CD4-positive, alpha-beta memory T cell (primary cell): Measurements from ENCODE around the gene NCOA5. TPM values are rescaled to one million over a fixed set of nuclear protein-coding genes. Genes with fewer than 3 reads are reported as not detected.
A peak's percentile ranks its signal among the peaks of the same experiment; 100 is the strongest.

ENCODE experiments used
- CTCF ChIA-PET: fragments of 350-600 bp; sonication (Branson Sonifier 250); formaldehyde crosslinking; loops from one replicate; lab custom pipeline; 2021; ENCODE audit warnings: inconsistent platforms; ENCODE audit not compliant: partially characterized antibody; lab: Charles Lee
- POLR2A ChIA-PET: fragments of 350-600 bp; sonication (Branson Sonifier 250); formaldehyde crosslinking; loops from one replicate; lab custom pipeline; 2021; ENCODE audit not compliant: partially characterized antibody; lab: Charles Lee
- DNase-seq, 5 donors: peaks; one replicate each; pipeline versions ENCODE4 v3.0.0 to v3.0.0-alpha.2; 2020 to 2022; ENCODE audit warnings: mixed read lengths in 1 of 5
- H3K27ac ChIP-seq: one replicate; pipeline ENCODE4 v1.7.0; 2013; ENCODE audit warnings: low read depth, low read length
- H3K27me3 ChIP-seq: 2 replicates; pipeline ENCODE4 v1.7.0; 2013; ENCODE audit warnings: mild to moderate bottlenecking, low read length, moderate library complexity; ENCODE audit not compliant: insufficient read depth
- H3K36me3 ChIP-seq: 2 replicates; pipeline ENCODE4 v1.7.0; 2013; ENCODE audit warnings: mild to moderate bottlenecking, low read length, moderate library complexity; ENCODE audit not compliant: insufficient read depth
- H3K4me1 ChIP-seq: 2 replicates; pipeline ENCODE4 v1.7.0; 2013; ENCODE audit warnings: mild to moderate bottlenecking, low read length, moderate library complexity; ENCODE audit not compliant: insufficient read depth
- H3K4me3 ChIP-seq, 2 donors: one replicate each; pipeline ENCODE4 v1.7.0; 2013; ENCODE audit warnings: low read length in 2 of 2, mild to moderate bottlenecking in 1 of 2
- H3K9me3 ChIP-seq, 2 donors: one replicate each; pipeline ENCODE4 v1.7.0; 2013; ENCODE audit warnings: low read length in 2 of 2, control low read depth in 1 of 2; ENCODE audit not compliant: control insufficient read depth in 1 of 2
- H3K27ac Mint-ChIP-seq, 7 donors: one replicate each; pipeline ENCODE4 v1.8.0; 2020 to 2021; ENCODE audit warnings: mixed read lengths in 7 of 7, mild to moderate bottlenecking in 6 of 7, inconsistent platforms in 3 of 7, moderate library complexity in 3 of 7
- H3K27me3 Mint-ChIP-seq, 2 donors: one replicate each; pipeline ENCODE4 v1.8.0; 2020 to 2021; ENCODE audit warnings: mixed read lengths in 2 of 2
- H3K36me3 Mint-ChIP-seq, 2 donors: one replicate each; pipeline ENCODE4 v1.8.0; 2020 to 2021; ENCODE audit warnings: mixed read lengths in 2 of 2, inconsistent platforms in 1 of 2, mild to moderate bottlenecking in 1 of 2
- H3K4me1 Mint-ChIP-seq, 4 donors: one replicate each; pipeline ENCODE4 v1.8.0; 2020 to 2021; ENCODE audit warnings: mixed read lengths in 4 of 4, mild to moderate bottlenecking in 1 of 4
- H3K4me3 Mint-ChIP-seq, 8 donors: one replicate each; pipeline ENCODE4 v1.8.0; 2020 to 2021; ENCODE audit warnings: mixed read lengths in 8 of 8, mild to moderate bottlenecking in 7 of 8, moderate library complexity in 6 of 8, inconsistent platforms in 3 of 8
- H3K9me3 Mint-ChIP-seq, 8 donors: one replicate each; pipeline ENCODE4 v1.8.0; 2020 to 2021; ENCODE audit warnings: mixed read lengths in 8 of 8, mild to moderate bottlenecking in 5 of 8, inconsistent platforms in 3 of 8, moderate library complexity in 1 of 8
- intact Hi-C: fragments of 100-400 bp; cut with micrococcal nuclease; formaldehyde crosslinking; loops from one replicate; pipeline ENCODE4 v1.15.1; 2023
- polyA plus RNA-seq, 2 donors: library from polyadenylated mRNA; unstranded; fragments of 300-500 nt; fragmentation: Illumina TruSeq; gene quantifications; one replicate each; pipeline ENCODE4 v1.2.3, GENCODE V29; 2021
- total RNA-seq, 2 experiments: library from RNA; stranded (reverse); gene quantifications; one replicate each; pipeline ENCODE4 v1.2.3, GENCODE V29; 2021

The NCOA5 gene
- total and polyA plus RNA-seq, 4 experiments from 2014 or later, result 12.8 to 47.2 (median 38.6) TPM

DNA sequence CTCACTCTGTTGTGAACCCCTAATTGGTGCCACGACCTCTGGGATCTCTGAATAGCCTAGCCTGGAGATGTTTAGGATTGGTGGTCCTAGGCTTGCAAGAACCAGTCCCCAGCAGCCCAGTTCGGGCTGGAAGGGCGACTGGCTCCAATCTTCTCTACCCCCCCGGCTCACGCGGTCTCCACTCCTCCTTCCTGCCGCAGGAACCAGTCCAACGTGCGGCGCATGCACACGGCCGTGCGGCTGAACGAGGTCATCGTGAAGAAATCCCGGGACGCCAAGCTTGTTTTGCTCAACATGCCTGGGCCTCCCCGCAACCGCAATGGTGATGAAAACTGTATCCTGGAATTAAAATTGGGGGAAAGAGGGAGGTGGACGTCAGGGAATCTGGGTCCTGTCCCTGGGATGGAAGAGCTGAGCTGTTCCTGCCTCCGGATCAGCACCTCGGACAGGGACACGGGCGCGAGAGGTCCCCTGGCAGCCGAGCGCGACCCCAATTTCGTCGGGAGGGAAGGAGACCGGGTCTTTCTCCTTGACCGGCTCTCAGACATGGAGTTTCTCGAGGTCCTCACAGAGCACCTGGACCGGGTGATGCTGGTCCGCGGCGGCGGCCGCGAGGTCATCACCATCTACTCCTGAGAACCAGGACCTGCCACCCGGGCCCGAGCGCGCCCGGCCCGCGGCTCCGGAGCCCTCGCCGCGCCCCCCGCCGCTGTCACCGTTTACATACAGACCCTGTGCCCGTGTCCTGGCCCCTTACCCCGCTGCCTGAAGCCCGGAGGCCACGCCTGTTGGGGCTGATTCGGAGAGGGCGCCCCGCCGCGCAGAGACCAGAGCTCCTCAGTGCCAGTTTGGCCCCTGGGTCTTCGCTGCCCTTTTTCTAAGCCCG is 32.5 kb downstream of the NCOA5 start:
- DNase-seq, result peak in 1 of 5 donors; percentile 17
- H3K27ac Mint-ChIP-seq, result no peak overlapping the region
- H3K4me3 ChIP-seq, result no peak overlapping the region
- peaks cover 8% of the 10 kb centered on the region for H3K36me3 ChIP-seq
- H3K27ac ChIP-seq, result no peak overlapping the region
- H3K27me3 Mint-ChIP-seq, result peaks cover 0 to 2% of the 10 kb centered on the region in 2 donors
- intact Hi-C loops, result no loop called here
- peaks cover 42% of the 10 kb centered on the region for H3K4me1 ChIP-seq
- peaks cover 5% of the 10 kb centered on the region for H3K27me3 ChIP-seq
- no peak overlapping the region for H3K4me3 Mint-ChIP-seq
- H3K9me3 ChIP-seq, result no peaks in the 10 kb centered on the region
- ChIA-PET CTCF (interaction anchor here (0.7 to 1.6 kb wide), 2 partner anchors 13 to 43 kb away, joined by 3 read pairs; no protein-coding TSS in a partner anchor), POLR2A (no interaction called here)
- peaks cover 32 to 51% (median 41%) of the 10 kb centered on the region in 4 donors for H3K4me1 Mint-ChIP-seq
- H3K36me3 Mint-ChIP-seq, result peaks cover 23 to 25% of the 10 kb centered on the region in 2 donors
- H3K9me3 Mint-ChIP-seq, result peaks cover 0 to 2% (median 0%) of the 10 kb centered on the region in 8 donors

DNA sequence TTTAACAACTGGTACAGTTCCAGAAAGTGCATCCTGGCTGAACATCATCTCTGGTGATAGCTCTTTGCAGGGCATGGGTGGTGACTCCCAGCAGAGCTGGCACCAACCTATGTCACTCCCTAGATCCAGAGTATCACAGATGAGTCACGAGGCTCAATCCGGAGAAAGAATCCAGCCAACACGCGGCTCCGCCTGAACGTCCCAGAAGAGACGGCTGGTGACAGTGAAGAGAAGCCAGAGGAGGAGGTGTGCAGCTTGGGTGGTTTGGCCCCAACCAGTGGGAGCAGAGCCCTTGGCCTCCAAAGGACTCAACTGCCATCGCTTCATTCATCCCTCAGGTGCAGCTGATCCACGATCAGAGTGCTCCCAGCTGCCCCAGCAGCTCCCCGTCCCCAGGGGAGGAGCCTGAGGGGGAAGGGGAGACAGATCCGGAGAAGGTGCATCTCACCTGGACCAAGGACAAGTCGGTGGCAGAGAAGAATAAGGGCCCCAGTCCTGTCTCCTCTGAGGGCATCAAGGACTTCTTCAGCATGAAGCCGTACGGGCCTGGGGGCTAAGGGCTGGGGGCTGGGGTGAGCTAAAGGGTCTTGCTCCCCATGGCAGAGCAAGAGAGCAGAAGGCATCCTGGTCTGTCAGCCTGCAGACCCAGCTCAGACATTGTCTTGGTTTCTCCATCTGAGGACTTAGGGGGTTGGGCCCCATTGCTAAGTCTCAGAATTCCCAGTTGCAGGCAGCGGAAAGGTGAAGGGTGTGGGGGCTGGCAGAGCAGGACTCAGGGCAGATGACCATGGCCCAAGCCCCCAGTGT is 33.5 kb downstream of the NCOA5 start:
- peaks cover 5% of the 10 kb centered on the region for H3K27me3 ChIP-seq
- H3K4me3 Mint-ChIP-seq, result no peak overlapping the region
- ChIA-PET CTCF (interaction anchor here (1.6 kb wide), 1 partner anchor 12 kb away, joined by 3 read pairs; no protein-coding TSS in a partner anchor), POLR2A (no interaction called here)
- H3K4me1 Mint-ChIP-seq, result peaks cover 23 to 41% (median 31%) of the 10 kb centered on the region in 4 donors
- H3K4me1 ChIP-seq, result peaks cover 32% of the 10 kb centered on the region
- no peaks in the 10 kb centered on the region for H3K9me3 ChIP-seq
- peaks cover 0 to 2% (median 0%) of the 10 kb centered on the region in 8 donors for H3K9me3 Mint-ChIP-seq
- peaks cover 13 to 15% of the 10 kb centered on the region in 2 donors for H3K36me3 Mint-ChIP-seq
- no peak overlapping the region for H3K27ac Mint-ChIP-seq
- peaks cover 0 to 2% of the 10 kb centered on the region in 2 donors for H3K27me3 Mint-ChIP-seq
- H3K4me3 ChIP-seq, result no peak overlapping the region
- H3K36me3 ChIP-seq, result no peaks in the 10 kb centered on the region
- H3K27ac ChIP-seq, result no peak overlapping the region
- no peak for DNase-seq
- intact Hi-C loops, result no loop called here

DNA sequence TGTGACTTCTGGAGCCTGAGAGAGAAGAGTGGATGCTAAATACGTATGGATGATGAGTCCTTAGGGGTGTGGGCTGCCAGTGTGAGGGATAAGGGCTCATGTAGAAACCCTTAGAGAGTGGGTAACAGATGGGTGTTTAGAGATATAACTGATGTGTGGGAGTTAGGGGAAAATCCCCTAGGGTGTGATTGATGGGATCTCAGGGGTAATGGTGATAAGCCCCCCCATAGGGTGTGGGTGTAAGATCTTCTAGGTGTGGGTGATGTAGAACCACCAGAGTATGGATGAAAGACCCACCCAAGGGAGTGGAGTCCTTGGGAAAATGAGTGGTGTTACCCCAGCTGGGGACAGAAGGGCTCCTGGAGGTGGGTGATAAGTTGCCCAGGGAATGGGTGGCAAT is 34.5 kb downstream of the NCOA5 start:
- peaks cover 5 to 7% of the 10 kb centered on the region in 2 donors for H3K36me3 Mint-ChIP-seq
- POLR2A ChIA-PET, result no interaction called here
- Histone ChIP-seq H3K27me3 (peaks cover 5% of the 10 kb centered on the region), H3K4me1 (peaks cover 22% of the 10 kb centered on the region), H3K4me3 (no peak overlapping the region), H3K36me3 (no peaks in the 10 kb centered on the region), H3K27ac (no peak overlapping the region), H3K9me3 (no peaks in the 10 kb centered on the region)
- intact Hi-C loops, result no loop called here
- H3K4me1 Mint-ChIP-seq, result peaks cover 15 to 32% (median 22%) of the 10 kb centered on the region in 4 donors
- H3K4me3 Mint-ChIP-seq, result no peak overlapping the region
- CTCF ChIA-PET, result no interaction called here
- H3K27ac Mint-ChIP-seq, result no peak overlapping the region
- H3K27me3 Mint-ChIP-seq, result no peaks in the 10 kb centered on the region
- no peak for DNase-seq
- H3K9me3 Mint-ChIP-seq, result peaks cover 0 to 2% (median 0%) of the 10 kb centered on the region in 8 donors

DNA sequence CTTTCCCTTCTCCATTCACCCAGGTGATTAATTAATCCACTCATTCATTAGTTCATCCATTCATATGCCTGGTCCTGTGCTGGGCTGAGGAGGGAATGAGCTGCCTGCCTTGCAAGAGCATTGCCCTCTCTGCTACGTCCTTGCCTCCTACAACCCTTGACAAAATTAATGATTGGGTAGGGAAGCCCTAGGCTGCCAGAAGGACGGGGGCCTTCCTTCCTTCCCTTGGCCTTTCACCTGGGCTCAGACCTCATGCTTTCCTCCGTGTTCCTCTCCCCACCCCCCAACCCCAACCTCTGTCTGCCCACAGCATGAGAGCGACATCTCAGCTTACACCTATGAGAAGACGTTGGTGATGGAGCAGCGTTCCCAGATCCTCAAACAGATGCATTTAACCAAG is 35.2 kb downstream of the NCOA5 start:
- peaks cover 5% of the 10 kb centered on the region for H3K27me3 ChIP-seq
- H3K4me3 ChIP-seq, result no peak overlapping the region
- peaks cover 8 to 25% (median 16%) of the 10 kb centered on the region in 4 donors for H3K4me1 Mint-ChIP-seq
- no peak overlapping the region for H3K4me3 Mint-ChIP-seq
- H3K27ac Mint-ChIP-seq, result no peak overlapping the region
- no peaks in the 10 kb centered on the region for H3K9me3 ChIP-seq
- DNase-seq, result no peak
- no peak overlapping the region for H3K27ac ChIP-seq
- peaks cover 0 to 2% (median 0%) of the 10 kb centered on the region in 8 donors for H3K9me3 Mint-ChIP-seq
- peaks cover 0 to under 1% of the 10 kb centered on the region in 2 donors for H3K36me3 Mint-ChIP-seq
- H3K36me3 ChIP-seq, result no peaks in the 10 kb centered on the region
- intact Hi-C loops, result no loop called here
- POLR2A ChIA-PET, result no interaction called here
- H3K27me3 Mint-ChIP-seq, result no peaks in the 10 kb centered on the region
- peaks cover 16% of the 10 kb centered on the region for H3K4me1 ChIP-seq
- CTCF ChIA-PET, result no interaction called here

DNA sequence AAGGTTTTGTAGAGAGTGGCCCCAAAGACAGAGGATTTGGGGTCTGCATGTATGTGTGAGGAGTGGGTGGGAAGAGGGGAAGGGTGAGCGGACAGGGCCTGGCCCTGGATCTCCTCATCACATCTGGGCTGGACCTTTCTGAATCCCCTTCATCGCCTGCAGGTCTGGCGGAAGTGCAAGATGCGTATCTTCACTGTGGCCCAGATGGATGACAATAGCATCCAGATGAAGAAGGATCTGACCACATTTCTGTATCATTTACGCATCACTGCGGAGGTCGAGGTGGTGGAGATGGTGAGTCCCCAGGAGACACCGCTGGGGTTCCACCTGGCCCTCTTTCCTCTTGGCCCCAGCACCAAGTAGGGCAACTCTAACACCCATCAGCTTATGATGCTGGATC is 36.3 kb downstream of the NCOA5 start:
- Histone ChIP-seq H3K4me3 (no peak overlapping the region), H3K27me3 (no peaks in the 10 kb centered on the region), H3K9me3 (no peaks in the 10 kb centered on the region), H3K4me1 (peaks cover 4% of the 10 kb centered on the region), H3K27ac (no peak overlapping the region), H3K36me3 (no peaks in the 10 kb centered on the region)
- Mint-ChIP-seq H3K36me3 (no peaks in the 10 kb centered on the region), H3K27me3 (peaks cover 2 to 4% of the 10 kb centered on the region in 2 donors), H3K4me3 (no peak overlapping the region), H3K27ac (no peak overlapping the region), H3K9me3 (peaks cover 0 to 2% (median 0%) of the 10 kb centered on the region in 8 donors), H3K4me1 (peaks cover 5 to 15% (median 5%) of the 10 kb centered on the region in 4 donors)
- intact Hi-C loops, result no loop called here
- DNase-seq, result no peak
- CTCF ChIA-PET, result no interaction called here
- POLR2A ChIA-PET, result no interaction called here

DNA sequence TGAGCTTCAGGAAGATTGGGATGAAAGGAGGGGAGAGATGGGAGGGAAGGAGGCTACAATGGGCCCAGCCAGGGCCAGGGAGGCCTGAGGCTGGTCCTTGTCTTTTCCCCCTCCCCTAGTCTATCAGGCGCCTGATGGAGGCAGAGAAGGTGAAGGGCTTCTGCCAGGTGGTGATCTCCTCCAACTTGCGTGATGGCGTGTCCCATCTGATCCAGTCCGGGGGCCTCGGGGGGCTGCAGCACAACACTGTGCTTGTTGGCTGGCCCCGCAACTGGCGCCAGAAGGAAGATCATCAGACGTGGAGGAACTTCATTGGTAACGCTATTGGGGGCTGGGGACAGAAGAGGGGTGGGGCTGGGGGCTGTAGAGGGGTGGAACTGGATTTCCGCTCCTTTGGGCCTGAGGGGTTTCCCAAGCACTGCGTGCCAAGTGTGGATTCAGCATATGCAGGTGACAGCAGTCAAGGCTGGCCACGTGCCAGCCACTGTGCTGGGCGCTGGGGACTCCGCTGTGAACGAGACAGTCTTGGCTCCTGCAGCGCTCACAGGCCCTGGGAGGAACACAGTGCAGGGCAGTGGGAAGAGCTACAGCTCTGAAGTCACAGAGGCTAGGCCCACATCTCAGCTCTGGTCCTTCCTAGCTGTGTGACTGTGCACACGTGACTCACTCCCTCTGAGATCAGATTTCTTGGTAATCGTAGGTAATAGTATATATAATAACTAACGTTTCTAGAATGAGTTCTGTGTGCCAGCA is 38.0 kb downstream of the NCOA5 start:
- ChIA-PET CTCF (interaction anchor here (1.1 kb wide), 1 partner anchor 81 kb away, joined by 3 read pairs; no protein-coding TSS in a partner anchor), POLR2A (no interaction called here)
- Mint-ChIP-seq H3K27ac (no peak overlapping the region), H3K4me3 (no peak overlapping the region), H3K27me3 (peaks cover 8 to 11% of the 10 kb centered on the region in 2 donors), H3K36me3 (no peaks in the 10 kb centered on the region), H3K9me3 (peaks cover 0 to 2% (median 0%) of the 10 kb centered on the region in 8 donors), H3K4me1 (peaks cover 0 to 10% (median 2%) of the 10 kb centered on the region in 4 donors)
- Histone ChIP-seq H3K9me3 (no peaks in the 10 kb centered on the region), H3K27me3 (no peaks in the 10 kb centered on the region), H3K36me3 (no peaks in the 10 kb centered on the region), H3K4me3 (no peak overlapping the region), H3K27ac (no peak overlapping the region), H3K4me1 (no peaks in the 10 kb centered on the region)
- intact Hi-C loops, result no loop called here
- no peak for DNase-seq
